Measurements from ENCODE around the gene NADSYN1.
"Not testable (repeated sequence)": the region's sequence is repeated elsewhere in the genome, so short reads cannot be mapped to it uniquely, and the experiment has no call there.

- TF ChIP-seq CTCF, POLR2A (IDR thresholded peaks at IDR 0.05): not testable (repeated sequence)
Measured at GRCh38 chr11:71537977-71538665, 85.1 kb downstream of the NADSYN1 start, which contains the start of gene KRTAP5-8.
